Stimulated activated CD4-positive, alpha-beta T cell treated with anti-CD3 and anti-CD28 coated beads, Interleukin-2, amount 100 ng/mL, for 4 hours (primary cell): ENCODE results near the gene FTO.

ENCODE experiments used
- DNase-seq: peaks from one replicate; pipeline ENCODE4 v3.0.0-alpha.2; 2020; ENCODE audit warnings: low read depth

Gene FTO

DNA sequence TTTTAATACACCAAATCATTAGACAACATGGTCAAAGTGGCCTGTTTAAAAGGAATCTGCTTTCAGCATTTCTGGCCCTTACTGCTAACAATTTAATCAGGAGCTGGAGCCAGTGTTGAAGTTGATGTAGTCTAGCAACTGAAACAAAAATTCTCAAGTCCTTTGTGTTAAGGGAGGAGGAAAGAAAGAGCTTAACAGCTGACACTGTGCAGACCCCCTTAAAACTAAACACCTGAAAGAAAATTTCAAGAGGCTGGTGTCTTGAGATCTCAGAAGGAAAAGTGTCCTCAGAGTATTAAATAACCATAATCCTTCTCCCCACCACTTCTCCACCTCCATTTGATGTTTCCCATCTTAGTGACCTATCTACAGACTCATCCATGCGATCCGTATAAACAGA, 232.1 kb downstream of the FTO start:
- DNase-seq: no peak

DNA sequence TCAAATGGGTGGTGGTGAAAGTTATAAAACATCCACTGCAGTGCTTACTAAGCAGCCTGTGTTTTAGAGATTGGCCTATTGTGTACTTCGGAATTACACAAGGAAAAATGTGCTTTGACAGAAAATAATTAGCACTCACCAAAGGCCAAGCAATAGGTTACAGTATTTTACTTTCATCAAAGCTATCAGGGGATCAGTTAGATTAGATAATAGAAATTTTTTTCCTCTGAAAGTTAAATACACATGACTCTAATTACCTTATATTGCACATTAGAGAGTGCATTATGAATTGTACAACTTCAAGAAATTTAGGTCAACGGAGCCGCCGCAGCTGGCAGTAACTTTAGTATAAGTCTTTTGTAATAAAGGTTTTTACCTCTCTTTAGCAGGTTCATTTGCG, 232.6 kb downstream of the FTO start:
- DNase-seq: no peak

GRCh38 chr16:53937161-53937880, 233.4 kb downstream of the FTO start:
- DNase-seq: no peak

DNA sequence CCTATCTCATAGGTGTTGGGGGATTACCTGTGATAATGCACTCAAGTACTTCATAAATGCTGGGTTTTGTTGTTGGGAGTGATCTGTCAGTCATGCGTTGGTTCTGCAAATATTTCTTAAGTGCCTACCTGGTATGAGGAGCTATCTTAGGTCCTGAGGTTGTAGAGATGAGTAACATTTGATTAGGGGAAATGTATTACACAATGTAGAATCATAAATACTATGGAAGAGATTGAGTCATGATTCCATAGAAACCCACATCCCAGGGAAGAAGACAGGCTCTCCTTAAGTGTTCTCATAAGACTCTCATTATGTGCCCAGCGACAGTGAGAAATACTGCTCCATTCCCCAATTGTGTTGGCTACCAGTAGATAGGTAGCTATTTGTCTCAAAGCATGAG, 240.1 kb downstream of the FTO start:
- DNase-seq: no peak

- DNase-seq: no peak
These were observed 242.0 kb downstream of the FTO start for GRCh38 chr16:53945996-53946395.

GRCh38 chr16:53946746-53947386, 242.9 kb downstream of the FTO start:
- no peak for DNase-seq

DNA sequence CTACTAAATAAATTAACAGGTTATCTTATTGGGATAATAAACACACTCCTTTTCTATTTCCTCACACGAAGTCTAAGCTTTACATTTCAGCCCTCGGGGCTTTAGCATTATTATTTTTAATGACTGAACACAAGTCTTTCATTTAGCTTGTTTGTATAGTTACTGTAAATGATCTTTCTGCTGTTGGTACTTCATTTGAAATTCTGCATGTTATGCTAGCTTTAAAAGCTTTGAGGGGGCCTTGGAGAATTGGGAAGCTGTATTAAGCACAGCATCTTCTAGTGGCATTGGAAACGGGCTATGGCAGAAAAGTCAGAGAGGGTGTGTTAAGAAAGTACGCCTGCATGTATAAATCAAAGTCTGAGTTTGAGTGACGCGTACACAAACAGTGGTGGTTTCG, 243.7 kb downstream of the FTO start:
- DNase-seq: no peak

- no peak for DNase-seq
These were observed 244.4 kb downstream of the FTO start for GRCh38 chr16:53948326-53948725.

- DNase-seq: no peak
These were observed 244.9 kb downstream of the FTO start for GRCh38 chr16:53948734-53949430.

- DNase-seq: no peak
These were observed 245.9 kb downstream of the FTO start for GRCh38 chr16:53949715-53950410.

DNA sequence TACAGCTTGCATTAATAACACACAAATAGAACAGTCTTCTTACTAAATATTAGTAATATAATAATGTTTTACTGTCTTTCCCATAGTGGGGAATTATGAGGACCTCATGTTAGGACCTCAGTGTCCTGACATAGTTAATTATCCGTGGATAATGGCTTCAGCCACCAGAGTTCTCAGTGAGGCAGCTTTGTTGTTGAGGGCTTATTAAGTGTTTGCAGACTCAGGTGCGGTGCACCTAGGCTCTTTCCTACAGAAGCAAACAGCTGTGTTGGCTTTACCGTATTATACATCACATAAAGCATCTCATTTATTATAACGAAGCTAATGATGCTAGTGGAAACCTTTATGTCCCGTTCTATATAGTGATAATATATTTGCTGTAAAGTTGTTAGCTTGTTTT, 246.7 kb downstream of the FTO start:
- no peak for DNase-seq

GRCh38 chr16:53952215-53953208, 248.6 kb downstream of the FTO start:
- no peak for DNase-seq

DNA sequence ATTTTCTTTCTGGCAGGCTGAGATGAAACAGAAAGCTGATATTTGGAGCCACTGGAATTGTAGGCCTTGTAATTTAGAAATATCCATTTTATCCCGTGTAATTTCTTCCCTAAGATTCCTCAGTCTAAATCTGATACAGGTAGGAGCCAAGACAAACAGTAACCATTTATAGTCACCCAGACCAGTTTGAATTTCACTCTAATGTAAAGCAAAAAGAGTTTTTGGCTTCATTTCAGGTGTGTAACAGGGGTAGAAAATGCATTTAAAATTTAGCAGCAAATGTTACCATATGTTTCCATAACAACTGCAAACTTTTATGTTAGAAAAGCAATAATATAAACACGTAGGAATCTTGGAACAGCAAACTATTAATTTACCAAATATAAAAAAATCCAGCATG, 249.4 kb downstream of the FTO start:
- no peak for DNase-seq

- DNase-seq: no peak
These were observed 251.4 kb downstream of the FTO start for GRCh38 chr16:53955221-53955875.

- DNase-seq: no peak
These were observed 254.5 kb downstream of the FTO start for GRCh38 chr16:53958341-53958880.

- DNase-seq: no peak
These were observed 256.3 kb downstream of the FTO start for GRCh38 chr16:53960050-53960812.

GRCh38 chr16:53960954-53961616, 257.1 kb downstream of the FTO start:
- DNase-seq: no peak

DNA sequence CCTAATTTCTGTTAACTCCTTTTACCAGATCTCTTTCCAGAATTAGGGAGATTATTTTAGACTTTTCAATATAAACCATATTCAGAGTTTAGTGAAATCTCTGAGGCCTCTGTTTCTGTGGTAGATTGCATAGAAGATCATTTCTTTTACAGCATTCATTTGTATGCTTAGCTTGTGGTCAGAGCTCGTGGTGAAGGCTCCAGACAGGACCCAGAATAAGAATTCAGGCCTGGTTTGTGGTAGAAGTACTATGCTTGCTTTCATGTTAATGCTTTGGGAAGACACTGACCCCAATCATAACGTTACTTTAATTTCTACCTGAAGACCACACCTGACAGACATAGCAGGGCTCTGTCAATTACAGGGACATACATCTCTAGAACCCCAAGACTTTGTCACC, 258.1 kb downstream of the FTO start:
- DNase-seq: no peak

DNA sequence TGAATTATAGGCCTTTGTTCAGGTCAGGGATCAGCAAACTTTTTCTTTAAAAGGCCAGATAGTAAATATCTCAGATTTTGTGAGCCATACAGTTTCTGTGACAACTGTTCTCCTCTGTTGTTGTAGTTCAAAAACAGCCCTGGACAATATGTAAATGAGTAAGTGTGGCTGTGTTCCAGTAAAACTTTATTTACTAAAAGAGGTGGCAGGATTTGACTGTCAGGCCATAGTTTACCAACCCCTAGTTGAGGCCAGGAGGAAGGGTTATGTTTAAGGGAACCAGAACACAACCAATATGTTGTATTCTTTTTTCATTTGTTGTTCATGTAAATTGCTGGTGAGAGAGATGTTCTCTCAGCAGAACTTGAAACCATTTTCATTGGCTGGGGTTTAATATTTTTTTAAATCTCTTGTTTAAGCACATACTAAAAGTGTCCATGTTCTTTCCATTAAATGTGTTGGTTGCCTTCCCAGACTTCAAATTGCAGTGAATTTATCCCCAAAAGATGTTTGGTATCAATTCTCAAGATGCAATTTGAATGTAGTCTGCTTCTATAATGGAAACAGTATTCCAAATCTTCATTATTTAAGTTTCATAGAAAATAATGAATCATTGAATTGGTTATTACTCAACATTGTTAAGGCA, 260.3 kb downstream of the FTO start:
- DNase-seq: no peak
